Measurements from ENCODE around the gene ARSB.

Gene ARSB

DNA sequence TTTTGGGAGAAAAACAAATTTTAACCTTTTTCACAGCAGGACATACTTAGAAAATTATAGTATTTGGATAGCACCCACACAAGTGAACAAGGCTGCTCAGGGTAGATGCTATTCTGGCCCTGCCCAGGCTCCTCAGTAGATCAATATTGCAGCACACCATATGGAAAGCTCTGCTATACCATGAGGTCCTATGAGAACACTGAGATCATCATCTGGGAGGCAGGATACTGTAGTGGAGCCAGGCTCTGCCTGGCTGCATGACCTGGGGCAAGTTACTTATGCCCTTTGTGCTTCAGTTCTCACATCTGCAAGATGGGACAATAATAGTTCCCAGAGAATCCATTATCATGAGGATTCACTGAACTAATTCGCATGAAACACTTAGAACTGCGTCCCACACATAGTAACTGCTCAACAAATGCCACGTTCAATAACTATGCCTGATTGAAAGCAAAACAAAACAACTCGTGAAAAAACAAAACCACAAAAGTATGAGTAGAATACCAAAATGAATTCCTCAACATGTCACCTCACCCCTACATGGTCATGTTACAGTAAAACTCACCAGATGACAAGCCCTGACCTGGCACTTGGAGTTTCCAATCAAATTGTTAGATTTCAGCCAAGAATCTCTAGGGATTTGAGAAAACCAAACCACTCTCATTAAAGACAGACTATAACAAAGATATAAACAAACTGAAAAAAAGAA, 31.9 kb downstream of the ARSB start:
- TF ChIP-seq TAF1 (IDR thresholded peaks at IDR 0.05; ENCODE audit: borderline replicate concordance, insufficient read depth, low read length) (no peak), SIN3A (IDR thresholded peaks at IDR 0.05; ENCODE audit: borderline replicate concordance, insufficient read depth, low read length) (no peak), FOXP2 (optimal IDR thresholded peaks at IDR 0.05; ENCODE audit: borderline replicate concordance, extremely low read depth, extremely low read length, insufficient read depth) (no peak), POLR2AphosphoS5 (IDR thresholded peaks at IDR 0.05; ENCODE audit: low read depth, low read length) (no peak)
- TF ChIP-seq, protein P1, sequence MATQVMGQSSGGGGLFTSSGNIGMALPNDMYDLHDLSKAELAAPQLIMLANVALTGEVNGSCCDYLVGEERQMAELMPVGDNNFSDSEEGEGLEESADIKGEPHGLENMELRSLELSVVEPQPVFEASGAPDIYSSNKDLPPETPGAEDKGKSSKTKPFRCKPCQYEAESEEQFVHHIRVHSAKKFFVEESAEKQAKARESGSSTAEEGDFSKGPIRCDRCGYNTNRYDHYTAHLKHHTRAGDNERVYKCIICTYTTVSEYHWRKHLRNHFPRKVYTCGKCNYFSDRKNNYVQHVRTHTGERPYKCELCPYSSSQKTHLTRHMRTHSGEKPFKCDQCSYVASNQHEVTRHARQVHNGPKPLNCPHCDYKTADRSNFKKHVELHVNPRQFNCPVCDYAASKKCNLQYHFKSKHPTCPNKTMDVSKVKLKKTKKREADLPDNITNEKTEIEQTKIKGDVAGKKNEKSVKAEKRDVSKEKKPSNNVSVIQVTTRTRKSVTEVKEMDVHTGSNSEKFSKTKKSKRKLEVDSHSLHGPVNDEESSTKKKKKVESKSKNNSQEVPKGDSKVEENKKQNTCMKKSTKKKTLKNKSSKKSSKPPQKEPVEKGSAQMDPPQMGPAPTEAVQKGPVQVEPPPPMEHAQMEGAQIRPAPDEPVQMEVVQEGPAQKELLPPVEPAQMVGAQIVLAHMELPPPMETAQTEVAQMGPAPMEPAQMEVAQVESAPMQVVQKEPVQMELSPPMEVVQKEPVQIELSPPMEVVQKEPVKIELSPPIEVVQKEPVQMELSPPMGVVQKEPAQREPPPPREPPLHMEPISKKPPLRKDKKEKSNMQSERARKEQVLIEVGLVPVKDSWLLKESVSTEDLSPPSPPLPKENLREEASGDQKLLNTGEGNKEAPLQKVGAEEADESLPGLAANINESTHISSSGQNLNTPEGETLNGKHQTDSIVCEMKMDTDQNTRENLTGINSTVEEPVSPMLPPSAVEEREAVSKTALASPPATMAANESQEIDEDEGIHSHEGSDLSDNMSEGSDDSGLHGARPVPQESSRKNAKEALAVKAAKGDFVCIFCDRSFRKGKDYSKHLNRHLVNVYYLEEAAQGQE (IDR thresholded peaks at IDR 0.05; ENCODE audit: insufficient read depth in 1 of 2, low read depth in 2 of 2, low read length in 2 of 2), result no peak

DNA sequence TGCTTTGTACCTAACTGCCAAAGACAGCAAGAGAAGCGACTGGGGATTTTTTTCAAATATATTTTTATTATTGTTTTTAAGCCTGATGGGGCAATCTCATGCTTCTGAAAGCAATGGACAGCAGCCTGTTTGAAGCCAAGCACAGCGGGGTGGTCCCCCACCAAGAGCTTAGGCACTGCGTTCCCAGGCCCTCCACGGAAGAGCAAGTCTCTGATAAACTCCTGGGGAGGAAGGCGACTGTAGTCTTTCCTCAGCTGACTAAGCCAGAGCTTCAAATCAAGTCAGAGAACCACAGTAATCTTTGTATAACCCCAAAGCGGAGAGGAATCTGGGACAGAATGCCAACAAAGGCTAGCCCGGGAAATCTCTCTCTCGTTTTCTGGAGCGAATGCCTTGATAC, 54.4 kb downstream of the ARSB start:
- TF ChIP-seq SIN3A (IDR thresholded peaks at IDR 0.05; ENCODE audit: borderline replicate concordance, insufficient read depth, low read length) (no peak), POLR2AphosphoS5 (IDR thresholded peaks at IDR 0.05; ENCODE audit: low read depth, low read length) (no peak), TAF1 (IDR thresholded peaks at IDR 0.05; ENCODE audit: borderline replicate concordance, insufficient read depth, low read length) (no peak)
- TF ChIP-seq, protein P1 (IDR thresholded peaks at IDR 0.05; ENCODE audit: insufficient read depth in 1 of 2, low read depth in 2 of 2, low read length in 2 of 2), result peak in 1 of 2 experiments; percentile 54; a peak in 1 of 4 replicates

DNA sequence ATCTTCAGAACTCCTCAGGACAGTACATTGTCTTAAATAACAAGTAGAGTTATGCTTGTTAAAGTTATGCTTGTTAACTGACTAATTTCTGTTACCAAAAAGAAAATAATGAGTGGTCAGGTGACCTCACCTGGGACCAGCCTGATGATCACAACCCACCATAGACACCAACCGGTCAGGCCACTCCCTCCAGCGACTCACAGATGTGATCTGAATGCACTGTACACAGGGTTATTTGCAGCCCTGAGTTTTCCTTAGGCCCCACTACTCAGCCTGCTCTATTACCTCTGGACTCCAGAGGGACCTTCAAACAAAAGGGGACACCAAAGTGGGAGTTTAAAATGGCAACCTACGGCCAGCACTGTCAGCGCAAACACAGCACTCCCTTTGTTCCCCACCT, 55.3 kb downstream of the ARSB start:
- TF ChIP-seq, protein P1 (IDR thresholded peaks at IDR 0.05; ENCODE audit: insufficient read depth in 1 of 2, low read depth in 2 of 2, low read length in 2 of 2), result no peak
- no peak for TF ChIP-seq SIN3A (IDR thresholded peaks at IDR 0.05; ENCODE audit: borderline replicate concordance, insufficient read depth, low read length)
- no peak for TF ChIP-seq TAF1 (IDR thresholded peaks at IDR 0.05; ENCODE audit: borderline replicate concordance, insufficient read depth, low read length)
- TF ChIP-seq POLR2AphosphoS5 (IDR thresholded peaks at IDR 0.05; ENCODE audit: low read depth, low read length), result no peak
- no peak for TF ChIP-seq FOXP2 (optimal IDR thresholded peaks at IDR 0.05; ENCODE audit: borderline replicate concordance, extremely low read depth, extremely low read length, insufficient read depth)

DNA sequence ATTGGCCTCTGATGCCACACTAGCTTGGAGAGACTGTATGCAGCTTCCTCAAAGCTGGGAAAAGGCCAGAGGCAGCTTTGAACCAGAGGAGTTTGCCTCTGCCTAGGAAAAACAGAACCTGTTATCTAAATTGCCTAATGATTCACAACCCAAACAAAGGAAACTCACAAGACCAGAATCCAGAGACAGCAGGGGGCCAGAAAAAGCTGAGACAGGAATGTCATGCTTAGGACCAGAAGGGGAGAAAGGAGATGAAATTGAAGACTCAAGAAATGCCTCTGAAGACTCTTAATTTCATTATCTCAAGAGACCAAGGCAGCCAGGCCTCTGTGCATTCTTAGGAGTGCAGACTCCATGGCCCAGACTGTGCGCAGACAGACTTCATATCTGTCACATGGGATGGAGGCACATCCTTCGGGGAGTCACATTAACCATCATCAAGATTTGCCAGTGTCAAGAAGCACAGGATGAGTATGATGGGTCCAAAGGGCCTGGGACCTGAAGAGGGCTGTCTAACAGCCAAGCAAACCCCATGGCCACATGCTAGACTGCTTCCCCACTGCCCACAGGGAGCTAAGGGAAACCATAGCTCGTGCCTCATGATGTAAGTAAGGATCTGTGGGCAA, 57.3 kb downstream of the ARSB start:
- TF ChIP-seq, protein P1 (IDR thresholded peaks at IDR 0.05; ENCODE audit: insufficient read depth in 1 of 2, low read depth in 2 of 2, low read length in 2 of 2), result no peak
- no peak for TF ChIP-seq POLR2AphosphoS5 (IDR thresholded peaks at IDR 0.05; ENCODE audit: low read depth, low read length)

All from PFSK-1 (cell line).